Measurements from ENCODE around the gene TUB.

Gene TUB

GRCh38 chr11:8086571-8086970, 5.6 kb downstream of the TUB start:
- peaks cover 3% of the 10 kb centered on the region for H3K36me3 ChIP-seq (ENCODE audit: control insufficient read depth, insufficient read depth, low read length, severe bottlenecking)

DNA sequence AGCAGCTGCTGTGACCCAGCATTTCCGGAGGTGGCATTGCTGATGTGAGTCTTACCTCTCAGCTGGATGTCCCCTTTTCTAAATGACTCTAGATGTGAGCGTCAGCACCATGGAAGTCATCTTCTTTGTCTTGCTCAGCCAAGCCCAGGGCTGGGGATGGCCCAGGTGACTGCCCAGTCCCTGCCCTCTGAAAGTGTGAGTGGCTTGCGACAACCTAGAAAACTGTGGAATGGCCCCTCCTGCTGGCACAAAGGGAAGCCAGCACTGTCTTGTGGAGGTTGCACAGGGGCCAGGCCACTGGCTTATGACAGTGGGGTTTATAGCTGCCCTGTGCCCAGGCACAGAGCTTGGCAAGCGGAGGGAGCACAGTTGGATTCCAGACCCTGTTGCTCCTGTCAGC, 6.2 kb downstream of the TUB start:
- no peaks in the 10 kb centered on the region for H3K27me3 ChIP-seq (replicated peaks; ENCODE audit: control insufficient read depth, insufficient read depth, low read length)
- peaks cover 3% of the 10 kb centered on the region for H3K36me3 ChIP-seq (ENCODE audit: control insufficient read depth, insufficient read depth, low read length, severe bottlenecking)
- H3K4me3 ChIP-seq (ENCODE audit: low read length): no peak overlapping the region
- peaks cover 22% of the 10 kb centered on the region for H3K4me1 ChIP-seq (ENCODE audit: control insufficient read depth, insufficient read depth, low read length)
- H3K9ac ChIP-seq (ENCODE audit: low read length): no peak overlapping the region
- no peaks in the 10 kb centered on the region for H3K9me3 ChIP-seq (ENCODE audit: control insufficient read depth, low read length)
- no peak for DNase-seq (ENCODE audit: low read depth)

More at GRCh38 chr11:8086571-8086970, 5.6 kb downstream of the TUB start:
- Histone ChIP-seq H3K4me1 (ENCODE audit: control insufficient read depth, insufficient read depth, low read length) (peaks cover 28% of the 10 kb centered on the region), H3K9me3 (ENCODE audit: control insufficient read depth, low read length) (no peaks in the 10 kb centered on the region), H3K4me3 (ENCODE audit: low read length) (no peak overlapping the region), H3K27me3 (replicated peaks; ENCODE audit: control insufficient read depth, insufficient read depth, low read length) (no peaks in the 10 kb centered on the region), H3K9ac (ENCODE audit: low read length) (no peak overlapping the region)
- no peak for DNase-seq (ENCODE audit: low read depth)

GRCh38 chr11:8087756-8088155, 6.7 kb downstream of the TUB start:
- Histone ChIP-seq H3K9ac (ENCODE audit: low read length) (no peak overlapping the region), H3K36me3 (ENCODE audit: control insufficient read depth, insufficient read depth, low read length, severe bottlenecking) (peaks cover 3% of the 10 kb centered on the region)
- DNase-seq (ENCODE audit: low read depth): no peak

GRCh38 chr11:8089791-8090510, 8.9 kb downstream of the TUB start:
- Histone ChIP-seq H3K27me3 (replicated peaks; ENCODE audit: control insufficient read depth, insufficient read depth, low read length) (no peaks in the 10 kb centered on the region), H3K4me1 (ENCODE audit: control insufficient read depth, insufficient read depth, low read length) (peaks cover 15% of the 10 kb centered on the region), H3K9ac (ENCODE audit: low read length) (no peak overlapping the region), H3K9me3 (ENCODE audit: control insufficient read depth, low read length) (no peaks in the 10 kb centered on the region), H3K4me3 (ENCODE audit: low read length) (no peak overlapping the region), H3K36me3 (ENCODE audit: control insufficient read depth, insufficient read depth, low read length, severe bottlenecking) (peaks cover 16% of the 10 kb centered on the region)
- no peak for DNase-seq (ENCODE audit: low read depth)

More at GRCh38 chr11:8087756-8088155, 6.7 kb downstream of the TUB start:
- Histone ChIP-seq H3K27me3 (replicated peaks; ENCODE audit: control insufficient read depth, insufficient read depth, low read length) (no peaks in the 10 kb centered on the region), H3K4me3 (ENCODE audit: low read length) (no peak overlapping the region), H3K4me1 (ENCODE audit: control insufficient read depth, insufficient read depth, low read length) (peaks cover 22% of the 10 kb centered on the region), H3K9me3 (ENCODE audit: control insufficient read depth, low read length) (no peaks in the 10 kb centered on the region)

GRCh38 chr11:8090756-8091155, 9.7 kb downstream of the TUB start:
- no peak overlapping the region for H3K9ac ChIP-seq (ENCODE audit: low read length)
- peaks cover 20% of the 10 kb centered on the region for H3K4me1 ChIP-seq (ENCODE audit: control insufficient read depth, insufficient read depth, low read length)
- peaks cover 16% of the 10 kb centered on the region for H3K36me3 ChIP-seq (ENCODE audit: control insufficient read depth, insufficient read depth, low read length, severe bottlenecking)
- peak; percentile 73 for DNase-seq (ENCODE audit: low read depth)
- H3K4me3 ChIP-seq (ENCODE audit: low read length): no peak overlapping the region
- H3K9me3 ChIP-seq (ENCODE audit: control insufficient read depth, low read length): no peaks in the 10 kb centered on the region
- no peaks in the 10 kb centered on the region for H3K27me3 ChIP-seq (replicated peaks; ENCODE audit: control insufficient read depth, insufficient read depth, low read length)

- Histone ChIP-seq H3K4me1 (ENCODE audit: control insufficient read depth, insufficient read depth, low read length) (peaks cover 20% of the 10 kb centered on the region), H3K4me3 (ENCODE audit: low read length) (no peak overlapping the region), H3K27me3 (replicated peaks; ENCODE audit: control insufficient read depth, insufficient read depth, low read length) (no peaks in the 10 kb centered on the region), H3K36me3 (ENCODE audit: control insufficient read depth, insufficient read depth, low read length, severe bottlenecking) (peaks cover 16% of the 10 kb centered on the region), H3K9me3 (ENCODE audit: control insufficient read depth, low read length) (no peaks in the 10 kb centered on the region), H3K9ac (ENCODE audit: low read length) (no peak overlapping the region)
- no peak for DNase-seq (ENCODE audit: low read depth)
These were observed 10.7 kb downstream of the TUB start for GRCh38 chr11:8091721-8092120.

- H3K4me3 ChIP-seq (ENCODE audit: low read length): no peak overlapping the region
- peak; percentile 88 for DNase-seq (ENCODE audit: low read depth)
- H3K9me3 ChIP-seq (ENCODE audit: control insufficient read depth, low read length): no peaks in the 10 kb centered on the region
- no peaks in the 10 kb centered on the region for H3K27me3 ChIP-seq (replicated peaks; ENCODE audit: control insufficient read depth, insufficient read depth, low read length)
- H3K36me3 ChIP-seq (ENCODE audit: control insufficient read depth, insufficient read depth, low read length, severe bottlenecking): peaks cover 23% of the 10 kb centered on the region
- peaks cover 23% of the 10 kb centered on the region for H3K4me1 ChIP-seq (ENCODE audit: control insufficient read depth, insufficient read depth, low read length)
- peak overlapping the region; percentile 37 for H3K9ac ChIP-seq (ENCODE audit: low read length)
These were observed 11.8 kb downstream of the TUB start for GRCh38 chr11:8092587-8093424.

GRCh38 chr11:8093931-8094575, 13.0 kb downstream of the TUB start:
- H3K4me1 ChIP-seq (ENCODE audit: control insufficient read depth, insufficient read depth, low read length): peaks cover 36% of the 10 kb centered on the region
- peak overlapping the region; percentile 37 for H3K9ac ChIP-seq (ENCODE audit: low read length)
- no peaks in the 10 kb centered on the region for H3K27me3 ChIP-seq (replicated peaks; ENCODE audit: control insufficient read depth, insufficient read depth, low read length)
- H3K9me3 ChIP-seq (ENCODE audit: control insufficient read depth, low read length): no peaks in the 10 kb centered on the region
- H3K4me3 ChIP-seq (ENCODE audit: low read length): no peak overlapping the region
- DNase-seq (ENCODE audit: low read depth): no peak
- H3K36me3 ChIP-seq (ENCODE audit: control insufficient read depth, insufficient read depth, low read length, severe bottlenecking): peaks cover 23% of the 10 kb centered on the region

GRCh38 chr11:8094656-8095055, 13.6 kb downstream of the TUB start:
- no peak overlapping the region for H3K4me3 ChIP-seq (ENCODE audit: low read length)
- H3K4me1 ChIP-seq (ENCODE audit: control insufficient read depth, insufficient read depth, low read length): peaks cover 37% of the 10 kb centered on the region
- DNase-seq (ENCODE audit: low read depth): no peak
- H3K27me3 ChIP-seq (replicated peaks; ENCODE audit: control insufficient read depth, insufficient read depth, low read length): no peaks in the 10 kb centered on the region
- H3K9me3 ChIP-seq (ENCODE audit: control insufficient read depth, low read length): no peaks in the 10 kb centered on the region
- H3K9ac ChIP-seq (ENCODE audit: low read length): peak overlapping the region; percentile 21
- H3K36me3 ChIP-seq (ENCODE audit: control insufficient read depth, insufficient read depth, low read length, severe bottlenecking): peaks cover 23% of the 10 kb centered on the region

DNA sequence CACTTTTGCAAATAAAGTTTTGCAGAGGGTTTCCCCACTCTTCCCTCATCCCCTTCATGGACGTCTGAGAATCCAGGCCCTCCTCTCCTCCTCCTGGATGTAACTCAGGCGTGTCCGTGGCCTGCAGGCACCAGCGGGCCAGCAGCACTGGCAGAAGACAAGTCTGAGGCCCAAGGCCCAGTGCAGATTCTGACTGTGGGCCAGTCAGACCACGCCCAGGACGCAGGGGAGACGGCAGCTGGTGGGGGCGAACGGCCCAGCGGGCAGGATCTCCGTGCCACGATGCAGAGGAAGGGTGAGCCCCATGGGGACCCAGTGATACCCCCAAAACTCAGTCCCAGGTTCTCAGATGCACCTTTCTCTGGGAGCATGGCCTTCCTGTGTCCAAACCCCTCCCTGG, 14.4 kb downstream of the TUB start:
- Histone ChIP-seq H3K36me3 (ENCODE audit: control insufficient read depth, insufficient read depth, low read length, severe bottlenecking) (peaks cover 27% of the 10 kb centered on the region), H3K27me3 (replicated peaks; ENCODE audit: control insufficient read depth, insufficient read depth, low read length) (no peaks in the 10 kb centered on the region)
- no peak for DNase-seq (ENCODE audit: low read depth)

More for the DNA sequence above, 14.4 kb downstream of the TUB start:
- Histone ChIP-seq H3K9ac (ENCODE audit: low read length) (peak overlapping the region; percentile 21), H3K4me3 (ENCODE audit: low read length) (no peak overlapping the region), H3K9me3 (ENCODE audit: control insufficient read depth, low read length) (no peaks in the 10 kb centered on the region), H3K4me1 (ENCODE audit: control insufficient read depth, insufficient read depth, low read length) (peaks cover 37% of the 10 kb centered on the region)

Data from adipocyte (in vitro differentiated cells).